GM19463 (cell line): ENCODE results near the gene EFR3B.
A peak's percentile ranks its signal among the peaks of the same experiment; 100 is the strongest.
"Not testable (repeated sequence)": the region's sequence is repeated elsewhere in the genome, so short reads cannot be mapped to it uniquely, and the experiment has no call there.

Experiments used
- ATAC-seq: cut with Tn5 transposase; IDR thresholded peaks from one replicate; pipeline ENCODE4 v1.9.1; 2021; ENCODE audit warnings: mild to moderate bottlenecking, moderate library complexity; ENCODE audit not compliant: unreplicated experiment

EFR3B gene, protein sequence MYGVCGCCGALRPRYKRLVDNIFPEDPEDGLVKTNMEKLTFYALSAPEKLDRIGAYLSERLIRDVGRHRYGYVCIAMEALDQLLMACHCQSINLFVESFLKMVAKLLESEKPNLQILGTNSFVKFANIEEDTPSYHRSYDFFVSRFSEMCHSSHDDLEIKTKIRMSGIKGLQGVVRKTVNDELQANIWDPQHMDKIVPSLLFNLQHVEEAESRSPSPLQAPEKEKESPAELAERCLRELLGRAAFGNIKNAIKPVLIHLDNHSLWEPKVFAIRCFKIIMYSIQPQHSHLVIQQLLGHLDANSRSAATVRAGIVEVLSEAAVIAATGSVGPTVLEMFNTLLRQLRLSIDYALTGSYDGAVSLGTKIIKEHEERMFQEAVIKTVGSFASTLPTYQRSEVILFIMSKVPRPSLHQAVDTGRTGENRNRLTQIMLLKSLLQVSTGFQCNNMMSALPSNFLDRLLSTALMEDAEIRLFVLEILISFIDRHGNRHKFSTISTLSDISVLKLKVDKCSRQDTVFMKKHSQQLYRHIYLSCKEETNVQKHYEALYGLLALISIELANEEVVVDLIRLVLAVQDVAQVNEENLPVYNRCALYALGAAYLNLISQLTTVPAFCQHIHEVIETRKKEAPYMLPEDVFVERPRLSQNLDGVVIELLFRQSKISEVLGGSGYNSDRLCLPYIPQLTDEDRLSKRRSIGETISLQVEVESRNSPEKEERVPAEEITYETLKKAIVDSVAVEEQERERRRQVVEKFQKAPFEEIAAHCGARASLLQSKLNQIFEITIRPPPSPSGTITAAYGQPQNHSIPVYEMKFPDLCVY

DNA sequence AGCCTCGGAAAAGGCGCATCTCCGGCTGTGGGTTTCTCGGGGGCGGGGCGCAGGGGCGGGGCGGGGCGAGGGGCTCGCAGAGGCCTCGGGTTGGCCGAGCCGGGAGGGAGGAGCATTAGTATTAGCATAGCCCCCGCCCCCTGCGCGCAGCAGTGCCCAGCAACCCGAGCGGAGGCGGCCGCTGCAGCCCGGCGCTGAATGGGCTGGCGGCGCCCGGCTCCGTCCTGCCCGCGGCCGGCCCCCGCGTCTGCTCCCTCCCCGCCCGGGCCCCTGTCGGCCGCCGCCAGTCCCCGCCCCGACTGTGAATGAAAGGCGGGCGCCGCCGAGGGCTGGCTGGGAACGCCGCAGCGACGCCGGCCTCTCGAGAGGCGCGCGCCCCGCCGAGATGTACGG is at the start of gene EFR3B:
Gene EFR3B, plus strand, starts transcription at position 149 of the 393 bp plus-strand sequence. Its CDS starts 237 bp downstream, at position 386.
- ATAC-seq, result peak; percentile 98

DNA sequence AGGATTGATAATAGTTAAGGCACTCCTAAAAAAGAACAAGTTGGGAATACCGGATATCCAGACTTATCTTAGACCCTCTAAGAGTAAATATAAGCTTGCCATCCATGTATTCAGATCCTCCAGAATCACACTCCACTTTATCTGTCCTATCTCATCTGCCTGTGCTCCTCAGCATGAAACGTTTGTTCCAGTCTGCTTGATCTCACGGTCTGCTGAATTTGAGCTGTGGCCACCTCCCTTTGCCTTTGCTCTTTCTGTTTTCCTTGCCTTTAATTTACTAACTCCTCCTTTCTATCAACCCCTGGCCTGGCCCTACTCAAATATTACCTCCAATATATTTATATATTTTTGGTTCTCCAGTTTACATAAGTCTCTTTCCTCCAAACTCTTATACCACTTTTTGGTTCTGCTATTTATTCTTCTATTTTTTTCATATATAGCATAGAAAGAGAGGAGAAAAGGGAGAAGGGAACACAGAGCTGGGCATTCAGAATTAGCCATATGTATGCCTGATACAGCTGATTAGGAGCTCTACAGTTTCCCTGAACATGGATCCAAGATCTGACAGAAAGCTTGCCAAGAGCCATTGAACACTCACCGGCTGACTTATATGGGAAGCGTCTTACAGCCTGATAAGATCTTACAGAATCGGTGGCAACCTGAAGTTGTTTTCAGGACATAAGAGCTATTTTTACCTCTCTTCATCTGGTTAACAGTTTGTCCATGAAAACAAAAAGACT is 48.3 kb upstream of the EFR3B start:
- no peak for ATAC-seq

DNA sequence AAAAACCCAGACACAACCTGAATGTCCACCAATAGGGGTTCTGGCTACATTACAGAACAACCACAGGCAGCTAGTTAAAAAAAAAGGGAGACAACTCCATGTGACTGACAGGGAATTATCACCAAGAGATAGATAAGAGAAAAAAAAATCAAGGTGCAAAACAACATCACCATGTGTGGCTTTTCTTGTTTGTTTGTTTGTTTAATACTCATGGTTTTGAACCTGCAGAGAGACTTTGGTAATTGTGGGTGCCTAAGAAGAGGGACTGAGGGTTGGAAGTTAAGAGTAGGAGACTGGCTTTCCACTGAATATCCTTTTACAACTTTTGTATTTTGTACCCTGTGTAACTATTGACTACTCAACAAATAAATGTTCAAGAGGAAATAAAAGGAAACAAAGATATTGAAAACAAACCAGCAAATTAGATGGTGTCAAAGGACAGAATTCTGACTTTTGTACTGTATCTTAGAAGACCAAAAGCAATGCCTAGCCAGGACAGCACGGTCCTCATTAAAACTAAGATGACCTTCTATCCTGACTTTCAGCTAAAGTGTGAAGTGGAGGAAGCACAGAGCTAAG is 47.6 kb upstream of the EFR3B start:
- no peak for ATAC-seq

DNA sequence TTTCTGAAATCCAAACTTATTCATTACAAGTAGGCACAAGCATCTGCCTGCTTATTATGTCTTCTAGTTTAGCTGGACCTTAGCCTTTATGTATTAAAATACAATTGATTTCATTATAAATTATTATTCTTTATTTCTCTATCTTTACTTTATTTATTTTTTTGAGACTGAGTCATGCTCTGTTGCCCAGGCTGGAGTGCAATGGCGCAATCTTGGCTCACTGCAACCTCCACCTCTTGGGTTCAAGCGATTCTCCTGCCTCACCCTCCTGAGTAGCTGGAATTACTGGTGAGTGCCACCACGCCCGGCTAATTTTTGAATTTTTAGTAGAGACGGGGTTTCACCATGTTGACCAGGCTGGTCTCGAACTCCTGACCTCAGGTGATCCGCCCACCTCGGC is 42.8 kb upstream of the EFR3B start:
- not testable (repeated sequence) for ATAC-seq

DNA sequence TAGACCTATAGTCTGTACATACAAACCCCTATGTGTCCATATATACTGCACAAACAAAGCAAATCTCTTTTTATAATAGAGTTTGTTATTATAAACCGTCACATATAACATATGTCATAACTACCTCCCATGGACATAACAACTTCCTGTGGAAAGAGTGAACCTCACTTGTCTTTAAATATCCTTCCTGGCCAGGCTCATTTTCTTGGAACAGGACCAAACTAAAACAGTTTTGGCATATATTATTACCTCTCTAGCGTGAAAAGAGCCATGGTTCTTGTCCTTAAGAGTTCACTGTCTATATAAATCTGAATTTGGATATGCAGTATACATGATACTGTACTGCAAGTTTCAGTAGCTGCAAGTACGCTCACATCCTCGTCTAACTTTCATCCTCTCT is 41.8 kb upstream of the EFR3B start:
- no peak for ATAC-seq

DNA sequence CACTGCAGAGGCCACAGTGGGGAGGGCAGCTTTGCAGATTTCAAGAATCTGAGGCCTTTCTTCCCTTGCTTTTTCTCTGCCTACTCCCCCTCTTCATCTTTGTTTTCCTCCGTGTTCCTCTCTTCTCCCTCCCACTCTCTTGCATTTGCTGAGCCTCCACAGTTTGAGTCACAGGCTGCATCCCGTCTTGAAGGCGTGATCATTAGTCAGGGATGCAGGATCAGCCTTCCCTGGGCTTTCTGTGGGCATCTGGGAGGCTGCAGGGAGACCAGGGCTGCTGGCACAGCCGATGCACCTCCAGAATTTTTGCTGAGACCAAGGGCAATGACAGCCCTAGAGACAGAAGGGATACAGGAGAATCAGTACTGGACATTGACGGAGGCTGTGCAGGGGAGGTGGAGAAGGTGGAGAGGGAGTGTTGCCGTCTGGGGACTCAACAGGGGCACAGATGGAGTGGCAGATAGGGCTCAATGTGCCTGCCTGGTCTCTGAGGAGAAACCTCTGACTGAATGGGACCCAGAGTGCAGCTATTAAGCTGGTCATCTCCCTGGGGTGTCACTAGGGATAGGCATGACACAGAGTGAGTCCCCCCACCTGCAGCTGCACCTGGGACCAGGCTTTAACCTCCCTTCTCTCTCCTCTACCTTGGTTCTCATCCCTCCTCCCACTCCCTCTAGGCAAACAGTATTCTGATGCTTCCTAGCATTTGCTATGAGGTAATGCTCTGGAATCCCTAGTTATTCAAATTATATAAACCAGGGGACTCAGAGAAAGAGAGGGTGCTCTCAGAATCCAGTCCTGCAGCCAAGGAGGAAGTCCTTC is 41.2 kb upstream of the EFR3B start:
- no peak for ATAC-seq

DNA sequence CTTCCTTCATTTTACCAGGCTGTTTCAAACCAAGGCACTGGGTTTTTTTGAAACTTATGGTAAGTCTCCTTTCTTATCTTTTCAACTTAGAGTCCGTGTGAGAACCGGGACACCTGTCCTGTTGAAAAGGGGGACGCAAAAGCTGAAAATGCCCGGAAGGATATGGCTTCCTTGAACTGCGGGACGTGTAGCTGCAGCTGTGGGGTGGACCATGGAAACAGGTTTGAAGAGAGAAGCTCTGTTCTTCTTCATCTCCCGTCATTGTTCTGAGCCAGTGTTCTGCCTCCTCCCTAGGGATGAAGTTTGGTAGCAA is 40.6 kb upstream of the EFR3B start:
- no peak for ATAC-seq

DNA sequence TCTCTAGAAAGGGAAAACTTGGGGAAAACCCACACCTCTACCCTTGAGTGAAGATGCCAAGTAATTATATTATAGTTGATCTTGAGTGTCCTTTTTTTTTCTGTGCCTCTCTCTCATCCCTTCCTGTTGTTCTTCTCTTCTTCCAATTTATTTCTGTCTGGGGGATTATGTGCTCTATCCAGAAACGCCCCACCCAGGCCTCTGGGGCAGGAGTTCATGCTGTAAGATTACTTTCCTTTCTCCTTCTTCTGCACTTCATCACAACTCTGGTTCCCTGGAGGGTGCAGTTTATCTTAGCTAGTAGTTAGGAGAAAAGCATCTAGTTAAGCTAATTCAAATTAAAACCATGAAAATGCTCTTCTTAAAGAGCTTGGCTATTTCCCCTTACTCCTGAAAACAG is 39.8 kb upstream of the EFR3B start:
- ATAC-seq, result no peak

DNA sequence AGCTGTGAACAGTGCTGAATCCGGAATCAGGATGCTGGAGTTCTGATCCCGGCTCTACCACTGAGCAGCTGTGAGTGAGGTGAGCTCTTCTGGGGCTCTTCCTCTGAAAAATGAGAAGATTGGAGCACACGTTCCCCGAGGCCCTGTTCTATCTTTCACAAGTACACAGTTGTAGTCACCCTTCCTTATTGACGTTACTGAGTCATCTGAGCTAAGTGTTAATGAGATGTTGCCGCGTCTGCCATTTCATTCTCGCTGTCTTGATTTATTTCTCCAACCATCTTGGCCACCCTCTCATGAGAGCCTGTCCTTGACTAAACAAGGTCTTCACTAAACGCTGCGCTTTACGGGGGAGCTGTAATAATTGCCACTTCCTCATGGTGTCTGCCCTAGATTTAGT is 31.9 kb upstream of the EFR3B start:
- no peak for ATAC-seq

DNA sequence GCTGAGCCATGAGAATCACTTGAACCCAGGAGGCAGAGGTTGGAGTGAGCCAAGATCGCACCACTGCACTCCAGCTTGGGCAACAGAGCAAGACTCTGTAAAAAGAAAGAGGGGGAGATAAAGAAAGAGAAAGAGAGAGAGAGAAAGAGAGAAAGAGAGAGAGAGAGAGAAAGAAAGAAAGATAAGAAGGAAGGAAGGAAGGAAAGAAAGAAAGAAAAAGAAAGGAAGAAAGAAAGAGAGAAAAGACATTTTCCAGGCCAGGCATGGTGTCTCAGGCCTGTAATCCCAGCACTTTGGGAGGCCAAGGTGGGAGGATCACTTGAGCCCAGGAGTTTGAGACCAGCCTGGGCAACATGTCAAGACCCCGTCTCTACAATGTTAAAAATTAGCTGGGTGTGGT is 30.5 kb upstream of the EFR3B start:
- ATAC-seq, result not testable (repeated sequence)

DNA sequence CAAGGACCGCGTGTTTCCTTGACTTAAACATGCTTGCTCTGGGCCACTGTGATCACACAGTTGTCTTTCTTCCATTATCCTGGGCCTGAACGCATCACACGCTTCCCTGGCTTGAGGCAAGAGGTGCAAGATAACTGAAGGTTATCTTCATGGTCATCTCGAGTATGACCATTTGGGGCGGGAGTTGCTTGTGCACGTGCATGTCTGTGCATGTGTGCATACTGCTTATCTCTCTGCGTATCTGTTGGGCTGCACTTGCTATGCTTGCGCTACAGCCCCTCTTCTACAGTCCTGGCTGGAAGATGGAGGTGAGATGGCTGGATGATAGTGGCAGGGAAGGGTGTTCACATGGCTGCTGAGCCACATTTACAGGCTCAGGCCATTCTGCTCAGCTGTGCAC is 27.2 kb upstream of the EFR3B start:
- ATAC-seq, result no peak

DNA sequence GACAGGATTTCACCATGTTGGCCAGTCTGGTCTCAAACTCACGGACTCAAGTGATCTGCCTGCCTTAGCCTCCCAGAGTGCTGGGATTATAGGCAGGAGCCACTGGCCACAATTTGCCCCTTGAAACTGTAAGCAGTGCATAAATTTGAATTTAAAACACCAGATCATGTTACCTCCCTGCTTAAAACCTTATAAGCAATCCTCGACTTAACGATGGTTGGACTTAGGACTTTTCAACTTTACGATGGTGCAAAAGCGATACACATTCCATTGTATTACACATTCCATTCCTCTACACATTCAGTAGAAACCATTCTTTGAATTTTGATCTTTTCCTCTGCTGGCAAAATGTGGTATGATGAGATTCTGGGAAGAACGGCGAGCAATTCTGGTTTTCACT is 23.2 kb upstream of the EFR3B start:
- no peak for ATAC-seq

DNA sequence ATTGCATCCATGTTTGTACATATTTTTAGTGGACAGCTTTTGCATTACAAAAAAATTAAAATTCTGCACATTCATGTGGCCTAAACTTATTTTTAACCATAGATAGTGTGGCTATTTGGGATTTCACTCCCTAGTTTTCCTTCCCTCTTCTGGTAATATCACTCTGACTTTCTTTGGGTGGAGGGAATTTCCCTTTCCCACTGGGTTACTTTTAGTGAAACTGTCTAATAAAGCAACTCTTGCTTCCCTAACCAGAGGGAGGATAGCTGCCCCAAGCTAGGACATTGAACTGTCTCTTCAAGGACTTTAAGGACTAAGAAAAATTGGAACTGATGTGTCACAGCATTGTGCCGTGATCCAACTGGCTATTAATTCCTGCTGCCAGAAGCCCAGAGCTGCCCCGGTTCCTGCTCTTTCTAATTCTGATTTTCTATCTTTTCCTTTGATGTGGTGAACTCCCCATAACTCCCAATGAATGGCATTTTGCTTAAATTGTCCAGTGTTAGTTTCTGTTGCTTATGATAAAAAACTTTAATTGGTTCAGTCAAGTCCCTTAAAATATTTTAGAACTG is 20.0 kb upstream of the EFR3B start:
- no peak for ATAC-seq

DNA sequence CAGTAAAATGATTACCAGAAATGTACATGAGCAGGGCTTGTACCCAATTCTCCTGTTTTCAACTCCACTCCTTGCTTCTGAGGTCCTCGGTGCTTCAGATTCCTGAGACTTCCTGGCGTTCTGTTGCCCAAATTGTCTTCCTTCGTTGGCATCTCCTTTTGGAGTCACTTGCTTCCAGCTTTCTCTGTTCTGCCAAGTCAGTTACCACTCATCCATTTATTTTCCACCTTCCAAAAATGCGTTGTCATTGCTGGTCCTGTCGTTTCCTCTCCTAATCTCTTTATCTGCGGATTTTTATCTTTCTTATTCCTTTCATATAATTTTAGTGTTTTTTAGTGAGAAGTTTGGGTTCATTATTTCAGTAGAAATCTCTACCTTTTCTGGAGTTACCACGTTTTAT is 18.5 kb upstream of the EFR3B start:
- no peak for ATAC-seq

DNA sequence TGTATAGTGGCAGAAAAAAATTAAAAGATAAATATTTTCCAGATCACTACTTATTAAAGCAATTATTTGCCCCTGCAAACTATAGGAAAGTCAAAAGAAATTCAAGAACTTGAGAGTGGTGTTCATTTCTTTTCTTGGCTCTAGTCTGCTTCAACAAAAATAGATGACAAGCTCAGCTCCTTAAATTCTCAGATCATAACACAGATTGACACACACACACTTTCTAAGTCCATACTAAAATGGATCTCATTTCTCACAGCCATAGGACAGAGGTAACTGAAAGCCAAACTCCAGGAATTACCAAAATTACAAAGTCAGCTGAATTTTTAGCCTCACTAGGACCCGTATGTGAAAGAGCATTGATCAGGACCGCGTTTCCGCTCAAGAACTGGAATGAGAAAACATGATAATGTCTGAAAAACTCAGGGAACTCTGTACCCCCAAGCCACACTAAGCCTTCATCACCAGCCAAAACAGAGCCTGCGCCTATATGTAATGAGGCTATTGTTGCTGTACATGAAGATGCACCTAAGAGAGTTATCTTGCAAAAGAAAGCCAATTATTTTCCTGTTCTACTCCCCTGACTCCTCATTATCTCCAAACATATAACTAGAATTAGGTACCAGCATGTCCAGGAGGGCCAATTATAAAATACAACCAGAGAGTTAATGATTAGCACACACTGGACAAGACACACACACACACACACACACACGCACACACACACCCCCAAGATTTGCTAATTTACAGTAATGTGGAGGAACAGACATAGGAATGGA is 16.5 kb upstream of the EFR3B start:
- ATAC-seq, result no peak

DNA sequence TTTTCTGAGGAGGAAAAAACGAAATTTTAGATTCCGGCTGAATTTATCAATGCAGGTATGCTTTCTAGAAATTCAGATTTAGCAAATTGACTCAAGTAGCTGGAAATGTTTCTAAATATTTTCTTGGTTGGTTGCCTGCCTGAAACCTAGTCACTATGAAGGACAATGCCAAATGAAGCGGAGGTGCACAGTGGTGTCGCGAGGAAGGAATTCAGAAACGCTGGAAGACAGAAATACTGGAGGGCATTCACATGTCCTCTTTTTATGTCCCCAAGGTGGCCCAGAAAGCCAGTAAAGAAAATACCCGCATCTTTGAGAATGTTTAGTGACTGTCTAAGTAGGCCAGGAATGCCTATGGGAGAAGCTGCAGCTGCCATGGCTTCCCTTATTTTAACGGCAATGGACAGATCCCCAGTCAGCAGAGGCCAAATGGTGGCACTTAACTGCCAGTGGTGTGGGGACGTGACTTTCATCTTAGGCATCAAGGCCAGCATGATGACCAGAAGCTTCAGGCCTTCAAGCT is 15.8 kb upstream of the EFR3B start:
- ATAC-seq, result no peak

DNA sequence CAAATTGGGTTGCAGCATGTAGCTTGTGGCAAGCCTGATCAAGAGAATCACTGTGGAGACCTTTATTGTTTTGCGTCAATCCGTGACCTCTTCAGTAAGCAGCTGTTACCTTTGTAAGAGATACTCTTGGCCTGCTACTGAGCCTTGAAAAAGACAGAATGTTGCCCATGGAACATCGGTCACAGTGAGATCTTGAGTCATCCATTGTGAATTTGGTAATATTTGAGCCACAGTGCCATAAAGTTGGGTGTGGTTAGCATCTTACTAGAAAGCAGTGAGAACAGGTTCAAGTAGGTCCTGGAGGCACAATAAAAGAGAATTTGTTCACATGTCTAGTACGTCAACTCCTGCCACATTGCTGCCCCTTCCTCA is 12.7 kb upstream of the EFR3B start:
- ATAC-seq, result no peak

DNA sequence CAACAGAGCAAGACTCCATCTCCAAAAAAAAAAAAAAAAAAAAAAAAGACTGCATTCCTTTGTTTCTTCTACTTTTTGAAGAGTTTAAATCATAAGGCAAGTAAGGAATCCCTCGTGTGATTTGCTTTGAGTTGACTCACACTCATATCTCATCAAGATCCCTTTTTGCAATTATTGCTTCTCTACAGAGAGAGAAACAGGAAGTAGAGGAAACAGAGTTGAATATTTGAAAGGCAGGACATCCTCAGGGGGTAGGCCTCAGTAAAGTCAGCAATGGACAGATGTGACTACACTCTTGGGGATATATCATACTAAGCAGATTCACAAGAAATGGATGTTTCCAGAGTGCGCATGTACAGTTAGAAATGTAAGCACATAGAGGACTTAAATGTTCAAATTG is 11.2 kb upstream of the EFR3B start:
- no peak for ATAC-seq

DNA sequence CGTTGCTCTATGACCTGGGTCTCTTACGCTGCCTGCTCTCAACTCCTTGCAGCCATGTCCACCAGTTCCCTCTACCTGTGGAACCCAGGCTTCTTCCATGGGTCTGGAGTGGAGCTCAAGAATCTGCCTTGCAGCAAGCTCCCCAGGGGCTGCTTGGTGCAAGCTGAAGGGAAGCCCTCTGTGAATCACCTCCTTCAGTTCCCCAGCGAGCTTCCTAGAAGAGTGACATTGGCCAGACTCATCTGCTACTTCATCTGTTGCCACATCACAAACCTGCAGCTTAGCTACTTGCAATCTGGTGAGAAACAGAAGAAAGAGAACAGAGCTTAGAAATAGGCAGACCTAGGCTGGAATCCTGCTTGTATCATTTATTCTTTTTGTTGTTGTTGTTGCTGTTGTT is 9.8 kb upstream of the EFR3B start:
- ATAC-seq, result no peak
